Measurements from ENCODE around the gene TENT4A. TPM values are rescaled to one million over a fixed set of nuclear protein-coding genes. Genes with fewer than 3 reads are reported as not detected.

Gene TENT4A
- total RNA-seq, 6 experiments from 2014 or later = 8.5 to 23.1 (median 13.2) TPM

DNA sequence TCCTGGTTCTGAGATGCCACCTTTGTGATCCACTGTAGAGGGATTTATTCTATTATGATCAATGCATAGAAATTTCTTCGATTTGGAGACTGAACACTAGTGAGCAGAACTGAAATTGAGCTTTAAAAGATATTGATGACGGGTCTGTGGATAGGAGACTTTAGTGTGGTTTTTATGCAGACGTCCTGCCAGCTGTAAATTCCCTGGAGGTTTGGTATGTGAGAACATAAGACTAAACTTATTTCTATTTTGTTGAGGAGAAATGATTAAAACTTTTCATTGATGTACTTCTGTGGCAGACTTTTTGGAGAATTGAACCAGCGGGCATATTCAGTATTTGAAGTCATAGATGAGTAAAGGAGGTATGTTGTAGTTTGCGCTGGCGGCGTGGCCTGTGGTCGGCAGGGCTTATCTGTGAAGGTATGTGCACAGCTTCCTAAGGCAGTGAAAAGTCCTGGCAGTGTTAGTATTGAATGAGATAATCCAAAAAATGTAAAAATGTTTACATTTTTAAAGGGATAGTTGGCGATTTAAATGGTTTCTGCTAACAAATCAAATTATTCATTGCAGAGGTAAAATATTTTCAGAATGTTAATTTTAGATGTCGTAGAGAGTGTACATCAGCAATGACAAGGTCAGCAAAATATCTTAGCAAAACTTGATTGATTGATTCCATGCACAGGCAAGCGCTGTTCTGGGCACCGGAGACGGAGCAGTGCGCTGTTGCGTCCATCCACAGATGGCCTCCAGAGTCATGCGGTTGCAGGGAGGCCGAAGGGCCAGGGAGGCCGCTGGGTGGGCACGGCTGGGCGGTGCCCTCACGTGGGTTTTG, 20.4 kb downstream of the TENT4A start:
- WGBS (ENCODE audit: insufficient coverage, low coverage, low lambda C conversion rate, missing lambda C conversion rate) = 72% methylated on average over 11 of the region's 21 CpGs
- intact Hi-C loops (cut with DNase I) = no loop called here
- DNase-seq (no peak), ATAC-seq (no peak)
- H3K4me3 ChIP-seq = no peak overlapping the region
- peaks cover 0 to 74% (median 40%) of the 10 kb centered on the region in 4 donors for H3K4me1 ChIP-seq
- TF ChIP-seq POLR2A (IDR thresholded peaks at IDR 0.05) (no peak), CTCF (IDR thresholded peaks at IDR 0.05) (no peak)
- no peaks in the 10 kb centered on the region for H3K27me3 ChIP-seq
- H3K36me3 ChIP-seq = peaks cover 0 to 1% (median 0%) of the 10 kb centered on the region in 4 donors
- no peaks in the 10 kb centered on the region for H3K9me3 ChIP-seq
- peak overlapping the region in 2 of 3 donors; percentile 33 to 67 for H3K27ac ChIP-seq

GRCh38 chr5:6734243-6734700, 21.0 kb downstream of the TENT4A start:
- Histone ChIP-seq H3K9me3 (no peaks in the 10 kb centered on the region), H3K27me3 (no peaks in the 10 kb centered on the region), H3K27ac (no peak overlapping the region), H3K4me3 (no peak overlapping the region), H3K4me1 (peaks cover 0 to 69% (median 37%) of the 10 kb centered on the region in 4 donors), H3K36me3 (peaks cover 0 to 7% (median 0%) of the 10 kb centered on the region in 4 donors)
- 33% methylated on average over 3 of the region's 11 CpGs for WGBS (ENCODE audit: insufficient coverage, low coverage, low lambda C conversion rate, missing lambda C conversion rate)
- intact Hi-C loops (cut with DNase I) = no loop called here
- TF ChIP-seq CTCF (IDR thresholded peaks at IDR 0.05) (no peak), POLR2A (IDR thresholded peaks at IDR 0.05) (no peak)
- ATAC-seq (no peak), DNase-seq (no peak)

DNA sequence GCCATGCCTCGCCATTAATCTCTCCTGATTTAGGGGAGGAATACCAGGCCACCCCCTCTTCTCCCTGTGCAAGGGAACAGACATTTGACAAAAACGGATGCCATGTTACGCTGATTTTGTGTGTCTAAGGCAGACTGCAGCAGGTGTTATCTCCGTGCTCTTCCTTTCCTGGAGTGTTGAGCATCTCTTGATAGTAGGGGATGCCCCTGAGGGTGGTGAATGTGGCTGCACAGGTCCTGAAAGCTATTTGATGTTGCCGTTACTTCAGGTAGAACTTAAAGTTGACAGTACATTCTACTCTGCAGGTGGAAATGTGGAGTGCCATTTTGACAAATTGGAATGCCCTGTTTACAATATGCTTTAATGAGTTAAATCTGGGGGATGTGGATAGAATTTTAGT, 21.5 kb downstream of the TENT4A start:
- TF ChIP-seq CTCF (IDR thresholded peaks at IDR 0.05) (no peak), POLR2A (IDR thresholded peaks at IDR 0.05) (no peak)
- ATAC-seq = no peak
- peaks cover 0 to 64% (median 34%) of the 10 kb centered on the region in 4 donors for H3K4me1 ChIP-seq
- 61% methylated on average over 4 of the region's 5 CpGs for WGBS (ENCODE audit: insufficient coverage, low coverage, low lambda C conversion rate, missing lambda C conversion rate)
- DNase-seq = no peak
- intact Hi-C loops (cut with DNase I) = no loop called here
- H3K27ac ChIP-seq = peak overlapping the region in 1 of 3 donors; percentile 85
- H3K9me3 ChIP-seq = no peaks in the 10 kb centered on the region
- H3K36me3 ChIP-seq = peaks cover 0 to 12% (median 2%) of the 10 kb centered on the region in 4 donors
- no peak overlapping the region for H3K4me3 ChIP-seq
- H3K27me3 ChIP-seq = no peaks in the 10 kb centered on the region

DNA sequence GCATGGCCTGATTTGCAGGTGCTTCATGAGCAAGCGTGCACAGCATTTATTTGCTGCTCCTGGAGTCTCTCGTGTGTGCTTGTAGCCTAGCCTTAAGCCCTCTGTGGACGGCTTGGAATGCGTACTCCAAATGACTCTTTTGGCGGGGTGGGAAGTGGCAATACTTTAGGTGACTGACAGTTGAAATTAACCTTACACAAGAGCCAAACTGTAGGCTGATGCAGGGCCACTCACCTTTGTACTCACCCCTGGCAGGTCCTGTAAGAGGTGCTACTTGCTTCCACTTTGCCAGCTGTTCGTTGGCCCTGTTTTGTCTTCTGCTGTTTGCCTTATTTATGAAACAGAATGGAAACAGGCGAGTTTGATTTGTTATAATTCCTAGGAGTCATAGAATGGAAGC, 22.9 kb downstream of the TENT4A start:
- H3K4me1 ChIP-seq = peaks cover 0 to 50% (median 27%) of the 10 kb centered on the region in 4 donors
- TF ChIP-seq CTCF (IDR thresholded peaks at IDR 0.05) (no peak), POLR2A (IDR thresholded peaks at IDR 0.05) (no peak)
- H3K27ac ChIP-seq = peak overlapping the region; percentile 62 to 85 (median 65)
- intact Hi-C loops (cut with DNase I) = no loop called here
- DNase-seq (peak; percentile 64 to 90 (median 84)), ATAC-seq (peak; percentile 84 to 88 (median 86))
- H3K9me3 ChIP-seq = no peaks in the 10 kb centered on the region
- H3K4me3 ChIP-seq = no peak overlapping the region
- WGBS (ENCODE audit: insufficient coverage, low coverage, low lambda C conversion rate, missing lambda C conversion rate) = 26% methylated on average over 3 of the region's 7 CpGs
- no peaks in the 10 kb centered on the region for H3K27me3 ChIP-seq
- H3K36me3 ChIP-seq = peaks cover 0 to 19% (median 8%) of the 10 kb centered on the region in 4 donors

Data from right lobe of liver (tissue), 6 donors.